ENCODE results near the gene PMF1. TPM values are rescaled to one million over a fixed set of nuclear protein-coding genes. Genes with fewer than 3 reads are reported as not detected.

Gene PMF1
- total RNA-seq, 1 donor from 2014 or later, result 131 TPM

DNA sequence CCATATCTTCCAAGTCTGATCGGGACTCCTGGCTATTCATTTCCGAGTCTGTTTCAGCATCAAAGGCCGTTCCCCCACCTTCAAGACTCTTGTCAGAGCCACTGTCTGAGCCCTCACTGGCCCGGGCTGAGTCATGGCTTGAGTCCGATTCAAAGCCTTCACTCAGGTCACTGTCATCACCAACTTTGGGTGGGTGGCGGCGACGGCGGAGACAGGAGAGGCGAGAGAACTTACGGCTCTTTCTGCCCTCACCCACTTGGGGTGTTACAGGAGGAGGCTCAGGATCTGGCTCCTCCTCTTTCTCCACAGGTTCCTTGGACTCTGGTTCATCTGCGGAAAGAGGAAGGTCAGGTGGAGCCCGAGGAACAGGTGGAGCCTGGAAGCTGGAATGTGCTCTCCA, 53.2 kb downstream of the PMF1 start:
- TF ChIP-seq, protein P1, sequence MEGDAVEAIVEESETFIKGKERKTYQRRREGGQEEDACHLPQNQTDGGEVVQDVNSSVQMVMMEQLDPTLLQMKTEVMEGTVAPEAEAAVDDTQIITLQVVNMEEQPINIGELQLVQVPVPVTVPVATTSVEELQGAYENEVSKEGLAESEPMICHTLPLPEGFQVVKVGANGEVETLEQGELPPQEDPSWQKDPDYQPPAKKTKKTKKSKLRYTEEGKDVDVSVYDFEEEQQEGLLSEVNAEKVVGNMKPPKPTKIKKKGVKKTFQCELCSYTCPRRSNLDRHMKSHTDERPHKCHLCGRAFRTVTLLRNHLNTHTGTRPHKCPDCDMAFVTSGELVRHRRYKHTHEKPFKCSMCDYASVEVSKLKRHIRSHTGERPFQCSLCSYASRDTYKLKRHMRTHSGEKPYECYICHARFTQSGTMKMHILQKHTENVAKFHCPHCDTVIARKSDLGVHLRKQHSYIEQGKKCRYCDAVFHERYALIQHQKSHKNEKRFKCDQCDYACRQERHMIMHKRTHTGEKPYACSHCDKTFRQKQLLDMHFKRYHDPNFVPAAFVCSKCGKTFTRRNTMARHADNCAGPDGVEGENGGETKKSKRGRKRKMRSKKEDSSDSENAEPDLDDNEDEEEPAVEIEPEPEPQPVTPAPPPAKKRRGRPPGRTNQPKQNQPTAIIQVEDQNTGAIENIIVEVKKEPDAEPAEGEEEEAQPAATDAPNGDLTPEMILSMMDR (conservative IDR thresholded peaks at IDR 0.05; ENCODE audit: low read depth, low read length), result no peak
- no peak for DNase-seq (ENCODE audit: low read depth)
- no peak overlapping the region for H3K4me3 ChIP-seq (ENCODE audit: low read depth, low read length)

DNA sequence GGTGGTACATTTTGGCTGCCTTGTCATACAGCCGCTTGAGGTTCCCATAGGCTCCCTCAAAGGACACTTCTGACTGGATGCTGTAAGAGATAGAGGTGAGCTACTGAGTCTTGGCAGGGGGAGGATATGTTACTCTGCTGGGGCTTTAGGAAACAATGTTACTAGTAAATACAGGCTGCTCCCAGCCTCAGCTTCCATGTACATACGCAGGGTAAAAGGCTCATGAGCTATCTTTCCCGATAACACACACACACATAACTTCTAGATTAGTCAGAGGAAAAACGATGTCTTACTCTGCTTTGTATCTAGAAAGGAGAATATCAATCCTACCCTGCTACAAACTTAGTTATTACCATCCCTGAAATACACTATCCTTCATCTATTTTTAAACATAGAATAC, 55.5 kb downstream of the PMF1 start:
- no peak for DNase-seq (ENCODE audit: low read depth)
- H3K4me3 ChIP-seq (ENCODE audit: low read depth, low read length), result no peak overlapping the region
- TF ChIP-seq, protein P1 (conservative IDR thresholded peaks at IDR 0.05; ENCODE audit: low read depth, low read length), result no peak

- H3K4me3 ChIP-seq (ENCODE audit: low read depth, low read length), result no peak overlapping the region
- DNase-seq (ENCODE audit: low read depth), result no peak
- TF ChIP-seq, protein P1 (conservative IDR thresholded peaks at IDR 0.05; ENCODE audit: low read depth, low read length), result no peak
These were observed 57.5 kb downstream of the PMF1 start for GRCh38 chr1:156270314-156270713.

DNA sequence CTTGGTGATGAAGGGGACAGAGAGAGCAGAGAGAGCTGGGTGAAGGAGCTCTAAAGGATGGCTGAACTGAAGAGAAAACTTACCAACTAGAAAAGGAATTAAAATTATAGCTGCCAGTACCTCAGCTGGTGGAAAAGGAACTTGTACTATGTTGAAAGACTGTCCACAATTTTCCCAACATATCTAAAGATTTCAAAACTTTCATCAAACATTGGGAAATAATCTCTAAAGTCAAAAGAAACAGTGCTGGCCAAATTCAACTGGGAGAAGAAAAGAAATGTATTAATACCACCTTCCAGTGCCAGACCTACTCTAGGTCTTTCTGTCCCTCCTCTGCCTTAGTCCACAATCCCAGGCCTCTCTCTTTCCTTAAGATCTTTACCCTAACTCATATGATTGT, 63.7 kb downstream of the PMF1 start:
- DNase-seq (ENCODE audit: low read depth), result no peak
- TF ChIP-seq, protein P1 (conservative IDR thresholded peaks at IDR 0.05; ENCODE audit: low read depth, low read length), result no peak
- no peak overlapping the region for H3K4me3 ChIP-seq (ENCODE audit: low read depth, low read length)

- no peak overlapping the region for H3K4me3 ChIP-seq (ENCODE audit: low read depth, low read length)
- no peak for DNase-seq (ENCODE audit: low read depth)
- TF ChIP-seq, protein P1 (conservative IDR thresholded peaks at IDR 0.05; ENCODE audit: low read depth, low read length), result no peak
These were observed 64.2 kb downstream of the PMF1 start for GRCh38 chr1:156276966-156277381.

GRCh38 chr1:156279837-156280236, 67.0 kb downstream of the PMF1 start:
- DNase-seq (ENCODE audit: low read depth), result no peak
- TF ChIP-seq, protein P1 (conservative IDR thresholded peaks at IDR 0.05; ENCODE audit: low read depth, low read length), result no peak
- H3K4me3 ChIP-seq (ENCODE audit: low read depth, low read length), result no peak overlapping the region

DNA sequence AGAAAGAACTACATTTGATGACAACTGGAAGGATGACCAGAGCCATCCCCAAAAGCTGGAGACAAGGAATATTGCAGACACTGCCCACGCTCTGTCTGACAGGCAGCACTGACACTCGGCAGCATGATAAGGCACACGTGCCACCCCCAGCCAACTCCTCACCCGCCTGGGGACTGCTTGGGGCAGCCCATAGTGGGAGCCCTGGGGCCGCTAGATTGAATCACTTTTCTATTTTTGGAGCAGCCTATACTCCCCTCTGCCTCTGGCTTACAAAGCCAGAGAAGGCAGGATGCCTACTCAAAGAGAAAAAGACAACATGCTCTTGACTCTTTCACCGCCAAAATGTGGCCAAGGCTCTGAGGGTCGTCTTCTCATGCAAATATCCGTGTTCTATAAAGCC, 68.5 kb downstream of the PMF1 start:
- H3K4me3 ChIP-seq (ENCODE audit: low read depth, low read length), result peak overlapping the region; percentile 86
- TF ChIP-seq, protein P1 (conservative IDR thresholded peaks at IDR 0.05; ENCODE audit: low read depth, low read length), result no peak
- DNase-seq (ENCODE audit: low read depth), result no peak
